Uterus (tissue), 4 donors: Measurements from ENCODE around the gene CDKAL1. TPM values are rescaled to one million over a fixed set of nuclear protein-coding genes. Genes with fewer than 3 reads are reported as not detected.

ENCODE experiments used
- DNase-seq, 2 donors: peaks; one replicate each; pipeline ENCODE4 v3.0.0-alpha.2; 2019 to 2020
- H3K27ac ChIP-seq, 2 donors: fragments of 200-600 bp; sonication (generic); 1 replicate in 1 of 2; 2 replicates in 1 of 2; pipeline ENCODE4 v1.5.1; 2016 to 2018
- H3K27me3 ChIP-seq, 2 donors: fragments of 200-600 bp; sonication (generic); one replicate each; pipeline ENCODE4 v1.5.1; 2018 to 2019; ENCODE audit warnings: control low read depth in 1 of 2
- H3K36me3 ChIP-seq, 2 donors: fragments of 200-600 bp; sonication (generic); one replicate each; pipeline ENCODE4 v1.5.1; 2019; ENCODE audit warnings: control low read depth in 1 of 2
- H3K4me1 ChIP-seq, 2 donors: fragments of 200-600 bp; sonication (generic); one replicate each; pipeline ENCODE4 v1.5.1; 2018 to 2019; ENCODE audit warnings: control low read depth in 1 of 2
- H3K4me3 ChIP-seq, 2 donors: fragments of 200-600 bp; sonication (generic); 1 replicate in 1 of 2; 2 replicates in 1 of 2; pipeline ENCODE4 v1.5.1; 2018 to 2019; ENCODE audit warnings: mild to moderate bottlenecking in 1 of 2
- H3K9me3 ChIP-seq, 2 donors: fragments of 200-600 bp; sonication (generic); one replicate each; pipeline ENCODE4 v1.5.1; 2019; ENCODE audit warnings: control low read depth in 1 of 2
- POLR2A ChIP-seq, 2 donors: fragments of 450-650 bp; IDR thresholded peaks; one replicate each; pipeline ENCODE4 v1.6.1; 2016; ENCODE audit warnings: antibody characterized with exemption in 2 of 2, mild to moderate bottlenecking in 1 of 2, moderate library complexity in 1 of 2
- intact Hi-C: fragments of 100-400 bp; cut with DNase I; formaldehyde crosslinking; loops from one replicate; pipeline ENCODE4 v1.15.1; 2023; ENCODE audit warnings: low total_unique reads
- total RNA-seq, 4 donors: library from RNA; depleted of rRNA in 3 of 4; stranded (reverse); fragments of >200 nt in 3 of 4; gene quantifications; one replicate each; pipeline versions ENCODE4 v1.1.0 to v1.2.4, GENCODE V29; 2014 to 2023
- TF ChIP-seq, protein P1 (sequence below), 4 experiments: fragments of 200-600 bp in 2 of 4; fragments of 450-650 bp in 2 of 4; sonication (generic) in 2 of 4; IDR thresholded peaks; one replicate each; pipeline ENCODE4 v1.5.1; 2016 to 2019; ENCODE audit warnings: antibody characterized with exemption in 4 of 4, mild to moderate bottlenecking in 2 of 4, moderate library complexity in 1 of 4
- donor health status: DM: yes; HTN: yes; CAD: no.

CDKAL1 gene
- total RNA-seq, 4 donors from 2014 or later: 5.0 to 51.7 (median 18.9) TPM

DNA sequence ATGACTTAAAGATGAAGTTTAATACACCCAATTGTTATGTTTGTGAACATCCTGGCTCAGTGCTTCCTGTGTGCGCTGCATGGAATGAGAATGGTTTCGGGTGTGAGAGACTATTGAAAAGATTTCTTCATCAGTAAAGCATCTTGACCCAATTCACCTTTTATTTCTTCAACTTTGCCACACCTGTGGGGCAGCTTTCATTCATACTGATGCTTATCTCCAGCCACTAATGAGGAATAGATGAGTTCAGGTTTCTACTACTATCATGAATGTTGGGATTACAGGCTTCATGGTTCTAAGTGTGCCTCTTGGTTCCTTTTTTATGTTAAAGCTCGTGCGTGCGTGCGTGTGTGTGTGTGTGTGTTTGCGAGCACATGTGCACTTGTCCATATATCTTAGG is 685.6 kb downstream of the CDKAL1 start:
- Histone ChIP-seq H3K4me1 (no peaks in the 10 kb centered on the region), H3K27me3 (no peaks in the 10 kb centered on the region), H3K4me3 (no peak overlapping the region), H3K9me3 (no peaks in the 10 kb centered on the region), H3K27ac (no peak overlapping the region), H3K36me3 (no peaks in the 10 kb centered on the region)
- intact Hi-C loops: no loop called here
- no peak for DNase-seq
- TF ChIP-seq, protein P1, sequence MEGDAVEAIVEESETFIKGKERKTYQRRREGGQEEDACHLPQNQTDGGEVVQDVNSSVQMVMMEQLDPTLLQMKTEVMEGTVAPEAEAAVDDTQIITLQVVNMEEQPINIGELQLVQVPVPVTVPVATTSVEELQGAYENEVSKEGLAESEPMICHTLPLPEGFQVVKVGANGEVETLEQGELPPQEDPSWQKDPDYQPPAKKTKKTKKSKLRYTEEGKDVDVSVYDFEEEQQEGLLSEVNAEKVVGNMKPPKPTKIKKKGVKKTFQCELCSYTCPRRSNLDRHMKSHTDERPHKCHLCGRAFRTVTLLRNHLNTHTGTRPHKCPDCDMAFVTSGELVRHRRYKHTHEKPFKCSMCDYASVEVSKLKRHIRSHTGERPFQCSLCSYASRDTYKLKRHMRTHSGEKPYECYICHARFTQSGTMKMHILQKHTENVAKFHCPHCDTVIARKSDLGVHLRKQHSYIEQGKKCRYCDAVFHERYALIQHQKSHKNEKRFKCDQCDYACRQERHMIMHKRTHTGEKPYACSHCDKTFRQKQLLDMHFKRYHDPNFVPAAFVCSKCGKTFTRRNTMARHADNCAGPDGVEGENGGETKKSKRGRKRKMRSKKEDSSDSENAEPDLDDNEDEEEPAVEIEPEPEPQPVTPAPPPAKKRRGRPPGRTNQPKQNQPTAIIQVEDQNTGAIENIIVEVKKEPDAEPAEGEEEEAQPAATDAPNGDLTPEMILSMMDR (IDR thresholded peaks at IDR 0.05): no peak
- TF ChIP-seq POLR2A (IDR thresholded peaks at IDR 0.05): no peak

DNA sequence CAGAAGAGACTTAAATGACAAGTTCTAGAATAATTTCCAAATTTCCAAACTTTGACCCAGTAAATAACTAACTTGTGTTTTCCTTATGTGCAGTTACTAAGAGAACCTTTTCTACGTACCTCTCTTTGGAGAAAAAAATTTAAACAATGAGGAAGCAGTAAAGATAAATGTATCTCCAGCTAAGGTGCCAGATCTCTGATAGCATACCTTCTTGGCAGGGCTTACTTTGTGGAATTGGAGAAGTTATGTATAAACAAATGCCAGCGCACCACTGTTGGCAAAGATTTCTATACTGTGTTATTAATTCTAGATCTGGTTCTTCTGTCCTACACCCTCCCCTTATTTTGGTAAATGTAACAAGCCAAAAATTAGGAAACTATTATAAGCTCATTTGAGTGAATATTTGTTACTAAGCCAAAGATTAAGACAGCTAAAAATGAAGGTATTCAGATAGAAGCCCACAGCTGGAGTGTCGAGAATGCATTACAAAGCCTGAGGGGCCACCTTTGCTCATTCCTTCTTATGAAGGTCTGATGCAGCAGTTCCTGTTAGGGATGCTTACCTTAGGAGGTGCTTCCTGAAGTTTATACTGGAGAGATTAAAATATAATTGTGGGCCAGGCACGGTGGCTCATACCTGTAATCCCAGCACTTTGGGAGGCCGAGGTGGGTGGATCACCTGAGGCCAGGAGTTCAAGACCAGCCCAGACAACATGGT is 686.2 kb downstream of the CDKAL1 start:
- TF ChIP-seq, protein P1 (IDR thresholded peaks at IDR 0.05): no peak
- no peak for TF ChIP-seq POLR2A (IDR thresholded peaks at IDR 0.05)
- DNase-seq: no peak
- Histone ChIP-seq H3K36me3 (no peaks in the 10 kb centered on the region), H3K4me1 (no peaks in the 10 kb centered on the region), H3K27me3 (no peaks in the 10 kb centered on the region), H3K4me3 (no peak overlapping the region), H3K27ac (no peak overlapping the region), H3K9me3 (no peaks in the 10 kb centered on the region)
- intact Hi-C loops: no loop called here

DNA sequence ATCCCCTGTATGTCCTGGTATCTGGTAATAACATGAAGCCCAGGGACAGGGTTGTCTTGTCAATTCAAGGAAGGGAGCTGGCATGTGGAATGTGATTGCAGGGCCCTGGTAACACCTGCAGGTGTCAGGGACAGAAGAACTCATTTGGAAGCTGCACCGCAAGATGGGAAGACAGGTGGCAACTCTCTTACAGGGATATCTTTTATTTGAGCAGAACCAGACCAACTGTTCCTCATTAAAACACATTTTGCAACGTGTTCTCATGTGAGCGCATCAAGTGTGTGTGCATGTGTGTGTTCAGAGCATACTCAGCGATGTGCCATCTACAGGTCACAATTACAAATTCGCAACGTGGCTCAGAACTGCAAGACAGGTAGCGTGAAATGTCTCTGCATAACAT is 688.4 kb downstream of the CDKAL1 start:
- Histone ChIP-seq H3K27ac (no peak overlapping the region), H3K4me3 (no peak overlapping the region), H3K36me3 (no peaks in the 10 kb centered on the region), H3K27me3 (no peaks in the 10 kb centered on the region), H3K4me1 (no peaks in the 10 kb centered on the region), H3K9me3 (no peaks in the 10 kb centered on the region)
- intact Hi-C loops: no loop called here
- DNase-seq: no peak
- no peak for TF ChIP-seq POLR2A (IDR thresholded peaks at IDR 0.05)
- TF ChIP-seq, protein P1 (IDR thresholded peaks at IDR 0.05): no peak

DNA sequence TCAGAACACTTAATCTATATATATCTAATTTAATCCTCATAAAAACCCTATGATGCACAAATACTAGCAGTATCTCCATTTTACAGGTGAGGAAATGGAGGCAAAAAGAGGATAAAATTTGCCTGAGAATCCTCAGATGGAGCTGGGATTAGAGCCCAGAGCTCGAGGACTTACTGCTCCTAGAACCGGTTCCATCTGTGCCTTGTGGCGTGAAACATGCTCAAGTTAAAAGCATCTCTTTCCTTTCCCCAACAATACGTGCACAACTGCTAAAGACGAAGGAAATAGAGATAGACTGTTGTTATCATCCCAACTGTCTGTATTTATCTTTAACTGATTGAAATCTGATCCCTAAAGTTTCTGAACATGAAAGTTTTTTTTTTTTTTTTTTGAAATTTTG is 691.7 kb downstream of the CDKAL1 start:
- Histone ChIP-seq H3K4me3 (no peak overlapping the region), H3K27me3 (no peaks in the 10 kb centered on the region), H3K4me1 (no peaks in the 10 kb centered on the region), H3K27ac (no peak overlapping the region), H3K9me3 (no peaks in the 10 kb centered on the region), H3K36me3 (no peaks in the 10 kb centered on the region)
- TF ChIP-seq, protein P1 (IDR thresholded peaks at IDR 0.05): no peak
- TF ChIP-seq POLR2A (IDR thresholded peaks at IDR 0.05): no peak
- no peak for DNase-seq
- intact Hi-C loops: no loop called here

DNA sequence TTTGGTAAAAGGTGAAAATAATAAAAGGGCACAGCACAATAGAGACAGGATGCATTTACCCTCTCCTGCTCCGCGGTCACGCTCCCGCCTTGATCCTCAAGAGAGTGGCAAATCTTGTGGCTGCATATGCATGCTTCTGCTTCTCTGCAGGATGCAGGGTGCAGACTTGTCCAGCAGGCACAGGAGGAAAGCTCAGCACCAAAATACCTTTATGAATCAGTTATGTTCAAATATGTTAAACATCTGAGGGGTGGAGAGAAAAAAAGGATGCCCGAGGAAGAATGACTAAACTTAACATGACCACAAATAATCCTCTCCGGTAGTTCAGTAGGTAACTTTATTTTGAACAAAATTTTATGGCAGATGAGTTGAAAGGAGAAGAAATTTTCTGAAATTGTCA is 693.2 kb downstream of the CDKAL1 start:
- H3K27me3 ChIP-seq: no peaks in the 10 kb centered on the region
- H3K4me1 ChIP-seq: no peaks in the 10 kb centered on the region
- H3K4me3 ChIP-seq: no peak overlapping the region
- H3K27ac ChIP-seq: no peak overlapping the region
- intact Hi-C loops: no loop called here
- no peak for TF ChIP-seq POLR2A (IDR thresholded peaks at IDR 0.05)
- TF ChIP-seq, protein P1 (IDR thresholded peaks at IDR 0.05): no peak
- no peak for DNase-seq
- H3K36me3 ChIP-seq: no peaks in the 10 kb centered on the region
- H3K9me3 ChIP-seq: no peaks in the 10 kb centered on the region
